HPDE6-E6E7 (cell line): ENCODE measurements around the gene BRD7.

Experiments used
- DNase-seq: peaks from one replicate; pipeline ENCODE4 v3.0.0; 2011; ENCODE audit warnings: missing footprints; ENCODE audit errors: extremely low spot score

BRD7 gene

GRCh38 chr16:50274326-50275097 is 94.3 kb downstream of the BRD7 start:
- no peak for DNase-seq

GRCh38 chr16:50273888-50274325 is 94.9 kb downstream of the BRD7 start:
- DNase-seq: no peak

- DNase-seq: no peak
Observed at GRCh38 chr16:50273382-50273690, 95.5 kb downstream of the BRD7 start.

GRCh38 chr16:50272687-50273381 is 96.0 kb downstream of the BRD7 start:
- DNase-seq: no peak

DNA sequence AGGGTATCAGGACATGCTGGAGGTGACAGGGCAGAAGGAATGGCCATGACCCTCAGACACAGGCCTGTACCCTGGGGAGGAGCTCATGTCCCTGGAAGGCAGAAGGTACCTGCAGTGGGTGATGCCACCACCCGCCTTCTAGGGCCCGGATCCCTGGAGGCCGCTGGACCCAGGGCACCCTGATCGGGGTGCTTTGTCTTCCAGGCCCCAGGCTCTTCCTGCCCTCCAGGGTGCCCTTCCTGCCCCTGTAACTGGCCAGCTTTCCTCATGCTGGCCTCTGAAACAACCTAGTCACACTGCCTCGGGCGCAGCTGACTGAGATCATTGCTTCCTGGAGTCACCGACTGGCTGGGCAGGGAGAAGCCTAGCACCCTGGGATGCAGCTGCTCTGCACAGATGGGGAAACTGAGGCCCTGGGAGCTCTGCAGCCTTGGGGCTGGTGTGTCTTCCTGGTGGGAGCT is 96.6 kb downstream of the BRD7 start:
- DNase-seq: no peak

GRCh38 chr16:50271148-50272041 is 97.4 kb downstream of the BRD7 start:
- DNase-seq: no peak

DNA sequence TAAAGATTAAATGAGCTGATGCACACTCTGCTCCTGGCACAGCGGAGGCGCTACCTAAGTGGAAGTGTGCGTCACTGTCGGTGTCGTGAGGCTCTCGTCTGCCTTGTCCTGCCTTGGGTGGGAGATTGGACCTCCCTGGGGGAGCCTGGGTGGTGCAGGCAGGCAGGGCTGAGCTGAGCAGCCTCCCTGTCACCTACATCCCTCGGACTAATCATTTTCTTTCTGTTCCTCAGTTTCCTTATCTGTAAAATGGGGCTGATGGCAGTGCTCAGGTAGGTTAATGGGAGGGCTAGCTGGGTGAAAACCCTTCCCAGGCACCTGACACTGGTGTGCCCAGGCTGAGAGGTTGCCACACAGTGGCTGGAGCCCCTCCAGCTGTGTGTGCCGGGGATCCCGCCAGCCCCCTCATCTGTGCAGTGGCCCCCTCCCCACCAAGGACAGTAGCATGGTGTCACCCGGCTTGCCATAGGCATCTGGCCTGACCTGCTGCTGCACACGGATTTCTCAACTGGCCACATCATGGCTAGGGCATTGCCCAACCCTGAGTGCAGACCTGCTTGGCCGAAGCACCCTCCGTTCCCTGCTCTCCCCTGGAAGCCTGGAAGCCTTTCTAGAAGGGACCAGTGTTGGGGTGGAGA is 98.2 kb downstream of the BRD7 start:
- no peak for DNase-seq

- DNase-seq: no peak
Observed at GRCh38 chr16:50269769-50270509, 98.8 kb downstream of the BRD7 start.

GRCh38 chr16:50269061-50269705 is 99.6 kb downstream of the BRD7 start:
- DNase-seq: no peak

- DNase-seq: no peak
Observed at GRCh38 chr16:50268352-50268751, 100.4 kb downstream of the BRD7 start.

DNA sequence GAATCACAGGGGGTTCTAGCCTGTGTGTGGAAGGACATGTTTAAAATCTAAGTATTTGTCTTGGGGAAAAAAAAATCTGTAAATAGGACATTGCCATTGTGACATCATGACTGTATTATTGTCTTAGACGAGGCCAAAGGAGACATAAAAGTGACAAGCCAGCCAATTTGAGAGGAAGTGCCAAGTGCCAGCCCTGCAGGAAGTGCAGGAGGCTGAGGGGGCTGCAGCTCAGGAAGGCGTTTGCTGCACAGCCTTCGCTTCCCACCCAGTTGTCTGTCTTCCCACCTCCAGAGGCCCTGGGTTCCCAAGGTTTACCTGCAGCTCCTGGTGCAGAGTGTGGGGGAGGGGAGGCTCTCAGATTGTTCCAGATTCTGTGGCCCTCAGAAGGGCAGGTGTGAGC is 101.1 kb downstream of the BRD7 start:
- DNase-seq: no peak

- no peak for DNase-seq
Observed at GRCh38 chr16:50267151-50267631, 101.6 kb downstream of the BRD7 start.

GRCh38 chr16:50266337-50267091 is 102.3 kb downstream of the BRD7 start, which contains the start of gene ADCY7:
Gene ADCY7 (plus strand): TSS chr16:50266551. CDS start chr16:50288180, 21,629 bp downstream.
- peak; percentile 82 for DNase-seq
